MM.1S (cell line): ENCODE results near the gene TNFRSF12A.
A peak's percentile ranks its signal among the peaks of the same experiment; 100 is the strongest.

Experiments
- DNase-seq: peaks from one replicate; pipeline ENCODE4 v3.0.0-alpha.2; 2015
- H2AFZ ChIP-seq: fragments of 300-600 bp; sonication (generic); 2 replicates; pipeline ENCODE4 v1.6.0; 2016; ENCODE audit warnings: antibody characterized with exemption, low read length
- H3F3A ChIP-seq: fragments of 300-600 bp; sonication (generic); 2 replicates; pipeline ENCODE4 v1.6.1; 2016; ENCODE audit warnings: mild to moderate bottlenecking, antibody characterized with exemption, low read length, moderate library complexity, mixed read lengths; ENCODE audit not compliant: insufficient read depth
- H3K27ac ChIP-seq: fragments of 300-600 bp; sonication (generic); 2 replicates; pipeline ENCODE4 v1.5.1; 2016; ENCODE audit warnings: mild to moderate bottlenecking, low read length
- H3K27me3 ChIP-seq: fragments of 300-600 bp; sonication (generic); replicated peaks from 2 replicates; pipeline ENCODE4 v1.6.0; 2016; ENCODE audit warnings: low read length; ENCODE audit not compliant: insufficient read depth
- H3K36me3 ChIP-seq: fragments of 300-600 bp; sonication (generic); replicated peaks from 2 replicates; pipeline ENCODE4 v1.6.1; 2016; ENCODE audit warnings: mild to moderate bottlenecking, low read length, mixed read lengths; ENCODE audit not compliant: insufficient read depth
- H3K4me1 ChIP-seq: fragments of 300-600 bp; sonication (generic); 2 replicates; pipeline ENCODE4 v1.6.1; 2016; ENCODE audit warnings: low read length, mixed read lengths
- H3K4me2 ChIP-seq: fragments of 300-600 bp; sonication (generic); 2 replicates; pipeline ENCODE4 v1.6.0; 2016; ENCODE audit warnings: low read depth, low read length
- H3K4me3 ChIP-seq: fragments of 300-600 bp; sonication (generic); 2 replicates; pipeline ENCODE4 v1.5.1; 2016; ENCODE audit warnings: low read length, mixed read lengths
- H3K79me2 ChIP-seq: fragments of 300-600 bp; sonication (generic); 2 replicates; pipeline ENCODE4 v1.6.1; 2016; ENCODE audit warnings: mixed run types, low read length, mixed read lengths
- H3K9ac ChIP-seq: fragments of 300-600 bp; sonication (generic); 2 replicates; pipeline ENCODE4 v1.6.1; 2016; ENCODE audit warnings: low read length, mixed read lengths
- H3K9me2 ChIP-seq: fragments of 300-600 bp; sonication (generic); replicated peaks from 2 replicates; pipeline ENCODE4 v1.6.1; 2016; ENCODE audit warnings: mild to moderate bottlenecking, low read length, mixed read lengths; ENCODE audit not compliant: insufficient read depth
- H3K9me3 ChIP-seq: fragments of 300-600 bp; sonication (generic); replicated peaks from 2 replicates; pipeline ENCODE4 v1.6.1; 2016; ENCODE audit warnings: mild to moderate bottlenecking, low read length, mixed read lengths; ENCODE audit not compliant: insufficient read depth
- H4K20me1 ChIP-seq: fragments of 300-600 bp; sonication (generic); 2 replicates; pipeline ENCODE4 v1.6.1; 2016; ENCODE audit warnings: mild to moderate bottlenecking, low read length, moderate library complexity, mixed read lengths; ENCODE audit not compliant: insufficient read depth
- EZH2 ChIP-seq: fragments of 300-600 bp; sonication (generic); optimal IDR thresholded peaks from 2 replicates; pipeline ENCODE3; 2017; ENCODE audit warnings: low read depth, mild to moderate bottlenecking, antibody characterized with exemption, low read length, mixed read lengths
- EZH2phosphoT487 ChIP-seq: fragments of 300-600 bp; sonication (generic); IDR thresholded peaks from 2 replicates; pipeline ENCODE4 v1.6.1; 2018; ENCODE audit warnings: antibody characterized with exemption, low read length
- TF ChIP-seq, protein P1 (sequence below): fragments of 300-600 bp; sonication (generic); IDR thresholded peaks from 2 replicates; pipeline ENCODE4 v1.5.1; 2016; ENCODE audit warnings: antibody characterized with exemption, low read length, mixed read lengths

The TNFRSF12A gene

DNA sequence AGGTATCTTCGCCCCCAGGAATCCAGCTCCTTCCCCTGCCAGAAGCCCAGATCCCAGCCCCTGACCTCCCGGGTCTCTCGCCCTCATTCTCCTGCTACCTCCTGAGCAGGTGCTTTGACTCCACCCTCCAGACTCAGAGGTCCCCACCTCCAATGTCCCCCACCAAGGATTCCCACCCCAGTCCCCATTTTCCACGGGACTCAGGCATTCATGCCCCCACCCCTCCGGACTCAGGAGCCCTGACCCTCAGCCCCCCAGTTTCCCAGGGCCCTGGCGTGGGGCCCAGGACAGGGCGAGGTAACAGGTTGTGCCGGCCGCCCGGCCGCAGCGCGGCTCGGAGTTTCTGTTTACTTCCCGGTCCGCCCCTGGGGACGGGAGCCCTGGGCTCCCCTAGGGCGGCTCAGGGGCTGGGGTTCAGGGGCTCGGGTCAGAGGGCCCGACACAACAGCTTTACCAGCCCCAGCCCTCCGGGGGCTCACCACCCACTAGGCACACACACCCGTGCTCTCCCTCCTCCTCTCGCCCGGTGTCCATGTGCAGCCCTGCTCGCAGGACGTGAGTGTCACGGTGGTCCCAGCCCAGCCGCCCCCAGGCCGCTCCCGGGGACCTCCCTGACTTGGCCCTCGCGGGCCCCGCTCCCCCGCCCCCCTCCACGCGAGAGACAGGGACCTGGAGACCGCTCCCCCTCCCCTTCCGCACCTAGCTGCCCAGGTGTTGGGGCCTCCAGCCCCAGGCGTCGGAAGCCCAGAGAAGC is 16.0 kb downstream of the TNFRSF12A start:
- peak overlapping the region; percentile 45 for H3K4me3 ChIP-seq
- peak overlapping the region; percentile 10; the same call in 1 of the 2 replicates for H3K9ac ChIP-seq
- H2AFZ ChIP-seq, result peak overlapping the region; percentile 53
- no peaks in the 10 kb centered on the region for H3K79me2 ChIP-seq
- DNase-seq, result no peak
- H3K36me3 ChIP-seq, result no peaks in the 10 kb centered on the region
- H3K27ac ChIP-seq, result no peak overlapping the region
- peak overlapping the region; percentile 73 for H3K4me2 ChIP-seq
- H3K27me3 ChIP-seq, result peaks cover 95% of the 10 kb centered on the region
- TF ChIP-seq, protein P1, sequence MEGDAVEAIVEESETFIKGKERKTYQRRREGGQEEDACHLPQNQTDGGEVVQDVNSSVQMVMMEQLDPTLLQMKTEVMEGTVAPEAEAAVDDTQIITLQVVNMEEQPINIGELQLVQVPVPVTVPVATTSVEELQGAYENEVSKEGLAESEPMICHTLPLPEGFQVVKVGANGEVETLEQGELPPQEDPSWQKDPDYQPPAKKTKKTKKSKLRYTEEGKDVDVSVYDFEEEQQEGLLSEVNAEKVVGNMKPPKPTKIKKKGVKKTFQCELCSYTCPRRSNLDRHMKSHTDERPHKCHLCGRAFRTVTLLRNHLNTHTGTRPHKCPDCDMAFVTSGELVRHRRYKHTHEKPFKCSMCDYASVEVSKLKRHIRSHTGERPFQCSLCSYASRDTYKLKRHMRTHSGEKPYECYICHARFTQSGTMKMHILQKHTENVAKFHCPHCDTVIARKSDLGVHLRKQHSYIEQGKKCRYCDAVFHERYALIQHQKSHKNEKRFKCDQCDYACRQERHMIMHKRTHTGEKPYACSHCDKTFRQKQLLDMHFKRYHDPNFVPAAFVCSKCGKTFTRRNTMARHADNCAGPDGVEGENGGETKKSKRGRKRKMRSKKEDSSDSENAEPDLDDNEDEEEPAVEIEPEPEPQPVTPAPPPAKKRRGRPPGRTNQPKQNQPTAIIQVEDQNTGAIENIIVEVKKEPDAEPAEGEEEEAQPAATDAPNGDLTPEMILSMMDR, result no peak
- TF ChIP-seq EZH2phosphoT487 (peak; percentile 82; the same call in 1 of the 2 replicates), EZH2 (peak; percentile 78)
- no peaks in the 10 kb centered on the region for H4K20me1 ChIP-seq
- no peaks in the 10 kb centered on the region for H3F3A ChIP-seq
- no peaks in the 10 kb centered on the region for H3K4me1 ChIP-seq
- no peaks in the 10 kb centered on the region for H3K9me3 ChIP-seq
- no peaks in the 10 kb centered on the region for H3K9me2 ChIP-seq

DNA sequence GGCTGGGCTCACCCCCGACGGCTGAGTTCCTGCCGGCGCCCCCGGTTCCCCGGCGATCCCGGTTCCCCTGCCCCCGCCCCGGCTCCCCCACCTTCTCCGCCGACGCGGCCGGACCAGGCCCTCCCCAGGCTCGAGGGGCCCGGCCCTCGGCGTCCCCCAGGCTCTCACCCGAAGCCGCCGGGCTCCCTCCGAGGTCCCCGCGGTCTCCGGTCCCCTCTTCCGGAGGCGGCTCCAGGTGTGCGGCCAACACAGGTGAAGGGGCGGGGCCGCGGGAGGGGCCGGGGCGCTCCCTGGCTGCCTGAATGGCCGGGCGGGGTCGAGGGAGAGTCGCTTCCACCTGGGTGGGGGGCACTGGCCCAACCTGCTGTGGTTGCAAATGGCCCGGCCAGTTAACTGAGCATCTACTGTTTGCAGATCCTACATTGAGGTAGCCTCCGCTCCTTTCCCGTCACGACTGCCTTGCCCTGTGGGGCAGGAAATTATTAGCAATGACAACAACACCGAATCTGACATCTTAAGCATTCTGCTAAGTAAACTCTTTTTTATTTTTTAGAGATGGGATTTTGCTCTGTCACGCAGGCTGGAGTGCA is 16.7 kb downstream of the TNFRSF12A start, which contains the start of gene BICDL2:
Gene BICDL2, minus strand, starts transcription at position 219 of the 590 bp plus-strand sequence. CDS start 1,448 bp downstream, outside the sequence.
- Histone ChIP-seq H3K9me3 (no peaks in the 10 kb centered on the region), H3K27ac (no peak within 1 kb of the TSS), H3K9ac (peak within 1 kb of the TSS; percentile 10; the same call in 1 of the 2 replicates), H4K20me1 (no peaks in the 10 kb centered on the region), H3F3A (no peaks in the 10 kb centered on the region), H3K36me3 (no peaks in the 10 kb centered on the region), H3K79me2 (no peaks in the 10 kb centered on the region), H2AFZ (peak within 1 kb of the TSS; percentile 53), H3K4me3 (peak within 1 kb of the TSS; percentile 45), H3K4me2 (peak within 1 kb of the TSS; percentile 73), H3K9me2 (no peaks in the 10 kb centered on the region), H3K27me3 (peaks cover 95% of the 10 kb centered on the region), H3K4me1 (no peaks in the 10 kb centered on the region)
- no peak for TF ChIP-seq EZH2phosphoT487
- TF ChIP-seq, protein P1, result no peak
- TF ChIP-seq EZH2, result no peak
- DNase-seq, result no peak

DNA sequence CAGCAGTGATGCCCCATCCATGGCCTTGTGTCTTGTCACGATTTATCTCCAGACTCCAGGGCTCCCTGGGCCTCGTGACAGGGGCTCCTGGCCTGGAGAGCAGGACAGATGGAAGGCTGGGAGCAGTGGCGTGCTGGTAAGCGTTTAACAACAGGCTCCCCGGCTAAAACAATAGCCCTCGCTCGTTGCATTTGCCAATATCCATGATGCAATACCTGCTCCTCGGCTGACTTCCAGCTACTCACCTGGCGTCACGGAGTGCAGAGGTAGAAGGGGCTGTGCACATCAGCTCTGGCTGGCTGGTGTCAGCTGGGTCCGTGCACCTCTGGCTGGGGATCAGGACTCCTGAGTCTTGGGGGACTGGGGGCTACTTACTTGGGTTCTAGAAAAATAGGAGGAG is 18.1 kb downstream of the TNFRSF12A start:
- Histone ChIP-seq H3K4me2 (no peak overlapping the region), H3K27me3 (peaks cover 90% of the 10 kb centered on the region), H3K79me2 (no peaks in the 10 kb centered on the region), H3F3A (no peaks in the 10 kb centered on the region), H3K9me3 (no peaks in the 10 kb centered on the region), H4K20me1 (no peaks in the 10 kb centered on the region), H3K4me1 (no peaks in the 10 kb centered on the region), H3K27ac (no peak overlapping the region), H3K4me3 (no peak overlapping the region), H2AFZ (no peak overlapping the region), H3K36me3 (no peaks in the 10 kb centered on the region), H3K9ac (no peak overlapping the region), H3K9me2 (no peaks in the 10 kb centered on the region)
- no peak for TF ChIP-seq EZH2
- no peak for TF ChIP-seq EZH2phosphoT487
- TF ChIP-seq, protein P1, result no peak
- DNase-seq, result no peak
